Stimulated activated effector memory CD8-positive, alpha-beta T cell treated with anti-CD3 and anti-CD28 coated beads, Interleukin-12 subunit alpha, Interleukin-12 subunit beta, amount 100 ng/mL, for 72 hours (primary cell): ENCODE measurements around the gene ASCC3.

Experiments used
- ATAC-seq: fragments of 150-1000 bp; cut with Tn5 transposase; 2 replicates; pipeline ENCODE4 v1.10.0; 2021
- DNase-seq, 2 donors: peaks; one replicate each; pipeline ENCODE4 v3.0.0; 2021 to 2022; ENCODE audit warnings: low spot score in 2 of 2
- H3K27ac Mint-ChIP-seq: one replicate; pipeline ENCODE4 v1.8.0; 2022; ENCODE audit warnings: mild to moderate bottlenecking, mixed read lengths
- H3K36me3 Mint-ChIP-seq: one replicate; pipeline ENCODE4 v1.8.0; 2022; ENCODE audit warnings: mild to moderate bottlenecking, mixed read lengths
- H3K4me1 Mint-ChIP-seq: one replicate; pipeline ENCODE4 v1.8.0; 2022; ENCODE audit warnings: mixed read lengths
- H3K4me3 Mint-ChIP-seq: one replicate; pipeline ENCODE4 v1.8.0; 2022; ENCODE audit warnings: mild to moderate bottlenecking, mixed read lengths
- H3K9me3 Mint-ChIP-seq: one replicate; pipeline ENCODE4 v1.8.0; 2022; ENCODE audit warnings: mixed read lengths

ASCC3 gene

DNA sequence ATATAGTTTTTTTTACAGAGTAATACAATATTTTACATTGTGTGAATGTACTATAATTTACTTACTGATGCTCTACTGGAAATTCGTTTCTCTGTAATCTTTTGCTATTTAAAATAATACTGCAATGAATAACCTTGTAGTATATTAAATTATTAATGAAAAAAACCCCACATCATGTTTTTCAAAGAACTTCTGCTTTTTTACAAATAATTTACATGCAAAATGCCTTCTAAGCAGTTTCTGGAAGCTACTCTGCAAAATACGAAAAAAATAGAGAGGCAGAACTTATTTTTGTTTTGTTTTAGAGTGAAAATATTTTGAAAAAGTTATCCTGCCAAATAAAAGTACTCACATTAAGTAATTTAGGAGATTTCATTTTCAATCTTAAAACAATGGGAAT, 250.6 kb downstream of the ASCC3 start:
- Mint-ChIP-seq H3K27ac (no peak overlapping the region), H3K9me3 (no peaks in the 10 kb centered on the region)
- no peak for DNase-seq

DNA sequence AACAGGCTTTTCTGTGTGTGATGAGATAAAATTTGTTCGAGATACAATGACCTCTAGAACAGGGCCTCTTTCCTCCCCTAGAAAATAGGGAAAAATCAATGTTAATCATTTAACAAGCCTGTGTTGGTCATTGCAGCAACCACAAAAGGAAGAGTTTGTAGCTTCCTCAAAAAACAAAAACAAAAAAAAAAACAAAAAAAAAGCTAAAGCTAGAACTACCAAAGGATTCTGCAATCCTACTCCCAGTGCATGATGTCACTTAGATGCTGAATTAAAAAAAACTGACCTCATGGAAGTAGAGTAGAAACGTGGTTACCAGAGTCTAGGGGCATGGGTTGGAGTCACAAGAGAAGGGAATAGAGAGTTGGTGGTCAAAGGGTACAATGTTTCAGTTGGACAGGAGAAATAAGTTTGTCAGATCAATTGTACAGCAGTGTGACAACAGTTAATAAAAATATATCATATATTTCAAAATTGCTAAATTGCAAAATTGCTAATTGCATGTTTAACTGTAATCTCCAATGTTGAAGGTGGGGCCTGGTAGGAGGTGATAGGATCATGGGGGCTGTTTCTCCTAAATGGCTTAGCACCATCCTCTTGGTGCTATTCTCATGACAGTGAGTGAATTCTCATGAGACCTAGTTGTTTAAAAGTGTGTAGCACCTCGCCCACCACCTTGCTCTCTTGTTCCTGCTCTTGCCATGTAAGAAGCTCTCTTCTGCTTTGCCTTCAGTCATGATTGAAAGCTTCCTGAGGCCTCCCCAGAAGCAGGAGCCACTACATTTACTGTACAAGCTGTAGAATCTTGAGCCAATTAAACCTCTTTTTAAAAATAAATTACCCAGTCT, 253.0 kb downstream of the ASCC3 start:
- Mint-ChIP-seq H3K4me3 (no peak overlapping the region), H3K27ac (no peak overlapping the region), H3K4me1 (no peaks in the 10 kb centered on the region), H3K36me3 (peaks cover 44% of the 10 kb centered on the region), H3K9me3 (no peaks in the 10 kb centered on the region)
- DNase-seq = no peak
- no peak for ATAC-seq

More for the DNA sequence above, 250.6 kb downstream of the ASCC3 start:
- ATAC-seq = no peak
- Mint-ChIP-seq H3K36me3 (peaks cover 22% of the 10 kb centered on the region), H3K4me1 (no peaks in the 10 kb centered on the region), H3K4me3 (no peak overlapping the region)

DNA sequence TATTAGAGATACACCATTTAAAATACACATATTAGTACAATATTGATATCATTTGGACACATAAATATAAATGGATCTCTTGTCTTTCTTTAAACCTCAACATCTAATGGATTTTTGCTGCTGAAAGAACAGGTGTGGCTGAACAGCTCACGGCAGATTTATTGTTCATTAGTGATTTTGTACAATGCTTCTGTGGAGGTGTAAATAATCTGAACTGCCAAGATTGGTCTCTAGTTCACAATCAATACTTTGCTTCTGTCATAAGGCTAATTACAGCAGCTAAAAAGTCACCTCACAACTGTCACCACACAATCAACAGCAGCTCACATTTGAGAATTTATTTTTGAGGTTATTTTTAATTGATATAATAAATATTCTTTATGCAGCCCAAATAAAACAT, 254.4 kb downstream of the ASCC3 start:
- no peaks in the 10 kb centered on the region for H3K9me3 Mint-ChIP-seq
- peaks cover 46% of the 10 kb centered on the region for H3K36me3 Mint-ChIP-seq
- no peak overlapping the region for H3K4me3 Mint-ChIP-seq
- no peak for ATAC-seq
- DNase-seq = no peak
- no peak overlapping the region for H3K27ac Mint-ChIP-seq
- H3K4me1 Mint-ChIP-seq = no peaks in the 10 kb centered on the region

DNA sequence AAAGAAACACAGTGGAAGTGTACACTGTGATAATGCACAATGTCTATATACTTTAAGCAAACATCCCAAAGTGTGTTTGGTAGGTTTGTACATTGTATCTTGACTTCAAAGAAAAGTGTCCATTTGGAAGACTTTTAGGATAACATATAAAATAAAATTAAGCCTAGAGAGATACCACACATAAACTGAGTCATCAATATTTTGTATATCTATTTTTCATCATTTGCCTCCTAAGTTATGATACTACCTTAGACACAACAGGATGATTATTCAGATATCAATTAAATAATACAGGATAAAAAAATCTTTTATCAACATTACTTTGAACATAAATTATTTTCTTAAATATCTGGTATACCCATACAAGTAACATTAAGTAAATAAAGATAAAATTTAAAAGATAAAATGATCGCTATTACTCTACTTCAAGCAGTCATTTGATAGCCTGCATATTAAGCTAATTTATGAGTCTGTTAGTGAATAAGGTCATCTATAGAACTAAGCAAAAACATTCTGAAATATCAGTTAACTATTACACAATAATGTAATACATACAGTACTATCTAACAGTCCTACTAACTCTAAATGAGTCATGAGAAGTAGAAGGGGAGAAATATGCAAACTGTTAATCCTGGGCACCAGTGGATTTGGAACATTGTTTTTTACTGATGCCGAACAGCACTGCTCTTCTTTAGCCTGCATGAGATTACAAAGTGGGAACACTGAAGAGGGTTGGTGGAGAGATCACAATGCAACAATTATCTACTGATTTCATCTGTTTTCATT, 258.0 kb downstream of the ASCC3 start:
- DNase-seq (no peak), ATAC-seq (no peak)
- Mint-ChIP-seq H3K27ac (no peak overlapping the region), H3K9me3 (peaks cover 2% of the 10 kb centered on the region), H3K4me3 (no peak overlapping the region), H3K4me1 (no peaks in the 10 kb centered on the region), H3K36me3 (peaks cover 45% of the 10 kb centered on the region)

DNA sequence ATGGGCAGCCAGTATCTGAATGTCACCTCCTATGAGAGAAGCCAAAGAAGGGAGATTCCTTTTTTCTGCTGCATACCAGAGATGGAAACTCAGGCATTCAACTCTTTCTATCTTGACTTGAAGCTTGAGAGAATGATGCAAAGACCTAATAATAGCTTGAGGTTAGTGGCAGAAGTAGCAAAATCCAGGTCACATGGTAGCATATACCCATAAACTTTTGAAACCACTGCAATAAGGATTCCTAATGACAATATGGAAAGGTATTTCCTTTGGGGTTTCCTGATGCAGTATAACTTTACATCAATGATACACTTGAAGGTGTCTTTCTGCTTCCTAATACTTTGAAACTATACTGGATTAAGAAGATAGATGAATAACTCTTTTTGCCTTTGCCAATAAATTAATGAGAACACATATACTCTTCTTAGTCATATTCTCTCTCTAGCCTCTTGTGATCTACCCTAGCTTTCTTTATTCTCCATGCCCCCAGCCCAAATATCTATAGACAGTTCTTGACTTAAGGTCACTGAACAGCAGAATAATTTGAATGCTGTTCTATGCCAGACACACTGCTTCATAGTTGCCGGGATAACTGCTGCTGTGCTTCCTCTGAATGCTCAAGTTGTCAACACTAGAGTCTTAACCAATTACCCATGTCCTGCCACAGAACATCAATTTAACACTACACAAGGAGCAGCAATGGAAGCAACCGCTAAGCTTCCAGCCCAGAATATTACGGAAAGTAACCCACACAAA, 260.9 kb downstream of the ASCC3 start:
- Mint-ChIP-seq H3K27ac (no peak overlapping the region), H3K9me3 (peaks cover 2% of the 10 kb centered on the region), H3K4me1 (no peaks in the 10 kb centered on the region), H3K36me3 (peaks cover 29% of the 10 kb centered on the region), H3K4me3 (no peak overlapping the region)
- no peak for ATAC-seq
- DNase-seq = no peak

DNA sequence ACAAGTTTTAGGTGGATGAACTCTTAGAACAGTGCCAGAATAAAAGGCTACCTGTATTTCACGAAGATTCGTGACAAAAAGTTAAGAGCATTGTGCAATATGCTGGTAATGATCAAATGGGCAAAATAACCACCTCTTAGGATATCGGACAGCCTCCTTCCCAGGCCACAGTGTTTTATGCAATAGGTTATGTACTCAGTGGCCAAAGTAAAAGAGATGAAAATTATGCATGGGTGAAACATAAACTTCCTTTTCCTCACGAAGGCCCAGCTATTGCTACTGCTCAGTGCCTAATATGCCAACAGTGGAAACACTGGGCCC, 262.8 kb downstream of the ASCC3 start:
- no peak overlapping the region for H3K27ac Mint-ChIP-seq
- DNase-seq (no peak), ATAC-seq (no peak)
- H3K4me1 Mint-ChIP-seq = no peaks in the 10 kb centered on the region
- no peak overlapping the region for H3K4me3 Mint-ChIP-seq
- peaks cover 2% of the 10 kb centered on the region for H3K9me3 Mint-ChIP-seq
- peaks cover 15% of the 10 kb centered on the region for H3K36me3 Mint-ChIP-seq

DNA sequence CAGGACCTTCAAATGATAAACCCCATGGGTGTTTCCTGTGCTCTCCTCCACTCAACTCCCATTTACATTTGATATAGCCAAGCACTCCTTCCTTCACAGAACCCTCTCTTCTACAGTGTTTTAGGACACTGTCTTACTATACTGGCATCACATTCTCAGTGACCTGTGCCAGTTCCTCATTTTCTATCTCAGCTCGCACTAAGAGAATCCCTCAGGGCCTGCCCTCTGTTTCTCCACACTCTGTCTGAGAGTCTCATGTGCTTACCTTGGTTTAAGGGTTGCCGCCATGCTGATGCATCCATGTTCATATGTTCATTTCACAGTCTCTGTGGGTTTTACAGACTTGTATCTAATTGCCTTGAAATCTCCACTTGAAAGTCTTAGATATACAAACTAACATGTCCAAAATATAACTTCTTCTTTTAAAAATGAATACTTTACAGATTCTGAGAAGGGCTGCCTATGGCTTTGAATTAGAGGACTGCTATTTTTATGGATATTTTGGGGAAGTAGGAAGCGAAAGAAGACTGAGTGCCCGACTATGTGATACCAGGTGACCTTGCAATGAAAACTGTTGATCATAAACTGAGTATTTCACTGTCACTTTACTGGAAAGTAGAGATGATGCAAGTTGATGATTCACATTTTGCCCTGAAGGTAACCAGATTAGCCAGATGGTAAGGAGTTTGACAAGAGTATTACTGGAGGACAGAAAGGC, 263.3 kb downstream of the ASCC3 start:
- ATAC-seq (no peak), DNase-seq (no peak)
- Mint-ChIP-seq H3K9me3 (peaks cover 2% of the 10 kb centered on the region), H3K4me1 (no peaks in the 10 kb centered on the region), H3K4me3 (no peak overlapping the region), H3K36me3 (peaks cover 15% of the 10 kb centered on the region), H3K27ac (no peak overlapping the region)

DNA sequence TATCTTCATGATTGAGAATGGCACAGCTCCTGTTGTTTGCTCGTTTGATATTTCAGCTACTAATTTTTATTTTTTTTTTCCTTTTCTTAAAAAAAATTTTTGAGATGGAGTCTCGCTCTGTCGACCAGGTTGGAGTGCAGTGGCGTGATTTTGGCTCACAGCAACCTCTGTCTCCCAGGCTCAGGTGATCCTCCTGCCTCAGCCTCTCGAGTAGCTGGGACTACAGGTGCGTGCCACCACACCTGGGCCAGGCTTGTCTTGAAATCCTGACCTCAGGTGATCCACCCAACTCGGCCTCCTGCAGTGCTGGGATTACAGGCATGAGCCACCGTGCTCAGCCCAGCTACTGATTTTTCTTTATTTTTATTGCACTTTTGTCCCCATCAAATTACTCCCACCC, 266.2 kb downstream of the ASCC3 start:
- H3K9me3 Mint-ChIP-seq = no peaks in the 10 kb centered on the region
- H3K27ac Mint-ChIP-seq = no peak overlapping the region
- H3K4me1 Mint-ChIP-seq = no peaks in the 10 kb centered on the region
- H3K36me3 Mint-ChIP-seq = peaks cover 7% of the 10 kb centered on the region
- ATAC-seq (no peak), DNase-seq (no peak)
- H3K4me3 Mint-ChIP-seq = no peak overlapping the region

DNA sequence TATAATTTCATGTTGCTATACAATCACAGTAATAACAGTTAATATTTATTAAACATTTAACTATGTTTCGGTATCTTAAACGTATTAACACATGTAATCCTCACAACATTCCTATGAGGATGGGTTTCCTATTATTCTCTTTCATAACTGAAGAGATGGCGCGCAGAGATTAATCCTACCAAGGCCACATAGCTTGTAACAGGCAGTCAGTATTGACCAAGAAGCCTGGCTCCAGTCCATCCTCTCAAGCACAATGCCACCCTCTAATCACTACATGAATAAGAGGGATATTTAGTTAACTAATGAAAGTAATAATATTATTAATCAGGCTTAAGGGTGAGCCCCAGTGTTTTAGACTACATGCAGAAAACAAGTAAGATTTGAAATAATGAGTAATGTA, 266.7 kb downstream of the ASCC3 start:
- Mint-ChIP-seq H3K27ac (no peak overlapping the region), H3K36me3 (peaks cover 7% of the 10 kb centered on the region), H3K4me1 (no peaks in the 10 kb centered on the region), H3K4me3 (no peak overlapping the region), H3K9me3 (no peaks in the 10 kb centered on the region)
- no peak for DNase-seq
- ATAC-seq = no peak

DNA sequence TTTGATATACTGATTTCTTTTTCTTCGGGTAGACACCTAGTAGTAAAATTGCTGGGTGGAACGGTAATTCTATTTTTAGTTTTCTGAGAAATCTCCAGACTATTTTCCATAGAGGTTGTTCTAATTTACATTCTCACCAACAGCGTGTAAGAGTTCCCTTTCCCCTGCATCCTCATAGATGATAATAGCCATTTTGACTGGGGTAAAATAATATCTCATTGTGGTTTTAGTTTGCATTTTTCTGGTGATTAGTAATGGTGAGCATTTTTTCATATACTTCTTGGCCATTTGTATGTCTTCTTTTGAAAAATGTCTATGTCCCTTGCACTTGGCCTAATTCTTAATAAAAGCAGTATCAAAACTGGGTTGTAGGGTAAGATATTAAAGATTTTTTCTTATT, 267.5 kb downstream of the ASCC3 start:
- no peaks in the 10 kb centered on the region for H3K4me1 Mint-ChIP-seq
- DNase-seq (no peak), ATAC-seq (no peak)
- no peak overlapping the region for H3K4me3 Mint-ChIP-seq
- H3K36me3 Mint-ChIP-seq = peaks cover 7% of the 10 kb centered on the region
- H3K9me3 Mint-ChIP-seq = no peaks in the 10 kb centered on the region
- no peak overlapping the region for H3K27ac Mint-ChIP-seq

DNA sequence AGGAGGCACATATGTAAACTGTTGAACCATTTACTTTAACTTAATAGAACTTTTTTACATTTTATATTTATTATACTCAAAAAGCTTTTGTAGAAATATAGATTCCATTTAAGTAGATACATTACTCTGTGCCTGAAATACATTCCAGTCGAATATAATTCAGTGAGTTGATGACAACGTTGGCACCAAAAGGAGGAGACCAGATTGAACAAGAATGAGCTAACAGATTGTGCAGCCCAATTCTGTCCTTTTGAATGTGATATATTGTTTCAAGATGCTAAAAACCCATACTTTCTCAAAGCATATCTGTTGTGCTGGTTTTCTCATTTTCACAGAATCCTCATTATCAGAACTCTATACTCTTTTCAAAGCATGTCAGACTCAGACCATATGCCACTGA, 269.0 kb downstream of the ASCC3 start:
- no peak overlapping the region for H3K4me3 Mint-ChIP-seq
- no peak for DNase-seq
- H3K4me1 Mint-ChIP-seq = no peaks in the 10 kb centered on the region
- H3K36me3 Mint-ChIP-seq = peaks cover 12% of the 10 kb centered on the region
- H3K27ac Mint-ChIP-seq = no peak overlapping the region
- no peak for ATAC-seq
- no peaks in the 10 kb centered on the region for H3K9me3 Mint-ChIP-seq

DNA sequence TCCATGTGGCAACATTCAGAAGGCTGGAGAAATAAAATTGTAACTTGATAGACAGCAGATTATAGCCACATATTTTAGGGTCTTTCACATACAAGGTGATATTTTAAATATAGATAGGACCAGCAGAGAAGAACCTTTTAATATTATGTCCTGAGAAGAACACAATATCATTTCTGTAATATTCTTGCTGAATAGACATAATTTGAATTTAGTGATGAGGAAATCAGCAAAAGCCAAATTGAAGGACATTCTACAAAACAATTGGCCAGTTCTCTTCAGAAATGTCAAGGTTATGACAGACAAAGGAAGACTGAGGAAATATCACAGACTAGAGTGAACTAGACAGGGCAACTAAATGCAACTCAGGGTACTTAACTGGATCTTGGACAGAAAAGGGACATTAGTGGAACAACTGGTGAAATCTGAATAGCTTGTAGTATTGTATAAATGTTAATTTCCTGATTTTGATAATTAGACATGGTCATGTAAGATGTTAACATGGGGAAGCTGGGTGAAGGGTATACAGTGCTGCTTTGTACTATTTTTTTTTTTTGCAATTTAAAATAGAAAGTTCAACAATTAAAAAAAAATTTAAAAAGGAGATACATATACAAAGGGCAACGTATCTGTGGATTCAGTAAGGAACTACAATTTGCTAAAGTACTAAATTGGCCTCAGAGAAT, 281.9 kb downstream of the ASCC3 start:
- Mint-ChIP-seq H3K9me3 (no peaks in the 10 kb centered on the region), H3K4me1 (no peaks in the 10 kb centered on the region), H3K4me3 (no peak overlapping the region), H3K36me3 (peaks cover 39% of the 10 kb centered on the region), H3K27ac (no peak overlapping the region)
- ATAC-seq (no peak), DNase-seq (no peak)

DNA sequence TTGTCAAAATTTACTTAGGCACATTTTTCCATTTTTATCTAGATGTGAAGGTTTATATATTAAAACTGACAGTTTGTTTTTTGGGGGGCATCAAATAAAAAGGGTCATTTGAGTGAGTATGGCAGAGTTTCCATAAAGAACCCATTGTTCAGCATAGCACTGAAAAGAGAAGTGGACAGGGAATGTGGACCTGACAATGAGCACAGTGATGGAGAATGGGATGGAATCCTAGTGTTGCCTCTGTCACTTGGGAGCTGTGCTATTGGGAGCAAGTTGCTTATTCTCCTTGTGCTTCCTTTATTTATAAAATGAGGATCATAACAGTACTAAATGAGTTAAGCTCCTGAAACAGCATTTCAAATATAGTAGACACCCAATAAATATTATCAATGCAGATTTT, 285.7 kb downstream of the ASCC3 start:
- Mint-ChIP-seq H3K27ac (no peak overlapping the region), H3K36me3 (peaks cover 20% of the 10 kb centered on the region), H3K4me1 (no peaks in the 10 kb centered on the region), H3K4me3 (no peak overlapping the region), H3K9me3 (no peaks in the 10 kb centered on the region)
- no peak for DNase-seq
- no peak for ATAC-seq

DNA sequence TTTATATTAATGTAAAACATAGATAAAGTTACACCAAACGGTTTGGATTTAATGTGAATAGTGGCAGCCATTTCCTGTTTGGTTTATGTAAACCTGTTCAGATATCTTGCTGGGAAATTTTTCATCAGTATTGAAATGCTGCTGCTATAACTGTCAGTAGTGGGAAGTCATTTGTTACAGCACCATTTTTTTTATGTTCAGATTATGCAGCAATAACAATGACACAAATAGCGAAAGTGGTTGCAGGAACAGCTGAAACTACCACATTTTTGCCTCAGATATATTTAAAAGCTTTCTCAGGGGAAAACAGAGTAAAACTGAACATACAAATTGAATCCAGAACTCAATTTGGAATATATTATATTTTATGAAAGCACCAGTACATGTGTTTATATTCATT, 287.6 kb downstream of the ASCC3 start:
- no peaks in the 10 kb centered on the region for H3K9me3 Mint-ChIP-seq
- H3K4me1 Mint-ChIP-seq = no peaks in the 10 kb centered on the region
- DNase-seq (no peak), ATAC-seq (no peak)
- H3K27ac Mint-ChIP-seq = no peak overlapping the region
- H3K36me3 Mint-ChIP-seq = peaks cover 37% of the 10 kb centered on the region
- H3K4me3 Mint-ChIP-seq = no peak overlapping the region

DNA sequence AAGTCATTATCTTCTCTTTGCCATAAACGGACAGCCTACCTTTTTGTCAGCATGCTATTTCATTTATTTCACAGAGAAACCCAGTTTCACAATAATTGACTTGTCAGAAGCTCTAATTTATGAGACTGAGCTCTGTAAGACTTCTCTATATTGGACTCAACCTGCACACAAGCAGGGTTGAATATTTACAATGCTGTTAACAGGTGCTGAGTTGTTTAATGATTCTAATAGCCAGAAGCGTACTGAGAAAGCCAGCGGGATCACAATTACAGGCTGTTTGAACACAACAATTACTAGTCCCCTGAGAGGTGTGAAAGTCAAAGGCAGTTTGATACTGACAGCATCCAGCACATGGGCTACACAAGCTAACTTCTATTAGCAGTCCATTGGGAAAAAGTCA, 288.2 kb downstream of the ASCC3 start:
- no peak overlapping the region for H3K4me3 Mint-ChIP-seq
- no peaks in the 10 kb centered on the region for H3K9me3 Mint-ChIP-seq
- ATAC-seq (no peak), DNase-seq (no peak)
- no peaks in the 10 kb centered on the region for H3K4me1 Mint-ChIP-seq
- no peak overlapping the region for H3K27ac Mint-ChIP-seq
- peaks cover 37% of the 10 kb centered on the region for H3K36me3 Mint-ChIP-seq
